ENCODE data around the gene ZNF860.

- TF ChIP-seq CTCF (conservative IDR thresholded peaks at IDR 0.05; ENCODE audit: low read length) (no peak), EZH2phosphoT487 (IDR thresholded peaks at IDR 0.05; ENCODE audit: borderline replicate concordance, low read depth, low read length) (no peak)
Observed at GRCh38 chr3:31958701-31959152, 22.8 kb upstream of the ZNF860 start.

All from OCI-LY7 (cell line).